Activated CD4-positive, alpha-beta T cell treated with anti-CD3 and anti-CD28 coated beads, Interleukin-2, amount 10 ng/mL, durations not matched to agents 7 days and 5 days (primary cell): ENCODE results near the gene ANO8. TPM values are rescaled to one million over a fixed set of nuclear protein-coding genes. Genes with fewer than 3 reads are reported as not detected.
"Not testable (repeated sequence)": the region's sequence is repeated elsewhere in the genome, so short reads cannot be mapped to it uniquely, and the experiment has no call there.

Experiments
- CTCF ChIA-PET: fragments of 350-600 bp; sonication (Branson Sonifier 250); formaldehyde crosslinking; loops from one replicate; lab custom pipeline; 2021; ENCODE audit warnings: antibody characterized with exemption; lab: Charles Lee
- POLR2A ChIA-PET: fragments of 350-600 bp; sonication (Branson Sonifier 250); formaldehyde crosslinking; loops from one replicate; lab custom pipeline; 2021; ENCODE audit warnings: antibody characterized with exemption; lab: Charles Lee
- DNase-seq: peaks from one replicate; pipeline ENCODE4 v3.0.0-alpha.2; 2020
- H3K27ac Mint-ChIP-seq: one replicate; pipeline ENCODE4 v1.8.0; 2021; ENCODE audit warnings: mild to moderate bottlenecking, moderate library complexity, mixed read lengths
- H3K27me3 Mint-ChIP-seq: one replicate; pipeline ENCODE4 v1.8.0; 2021; ENCODE audit warnings: mixed read lengths
- H3K36me3 Mint-ChIP-seq: one replicate; pipeline ENCODE4 v1.8.0; 2021; ENCODE audit warnings: low read depth, mixed read lengths
- H3K4me1 Mint-ChIP-seq: one replicate; pipeline ENCODE4 v1.8.0; 2021; ENCODE audit warnings: mixed read lengths
- H3K4me3 Mint-ChIP-seq: one replicate; pipeline ENCODE4 v1.8.0; 2021; ENCODE audit warnings: mild to moderate bottlenecking, moderate library complexity, mixed read lengths
- H3K9me3 Mint-ChIP-seq: one replicate; pipeline ENCODE4 v1.8.0; 2021; ENCODE audit warnings: mixed read lengths
- total RNA-seq, 2 experiments: library from RNA; stranded (reverse); gene quantifications; one replicate each; pipeline ENCODE4 v1.2.3, GENCODE V29; 2021

Gene ANO8
- total RNA-seq, 2 experiments from 2014 or later: 16.4 to 17.5 TPM

GRCh38 chr19:17282488-17283125 is 52.0 kb downstream of the ANO8 start:
- Mint-ChIP-seq H3K27me3 (peaks cover 2% of the 10 kb centered on the region), H3K36me3 (peaks cover under 1% of the 10 kb centered on the region), H3K27ac (no peak overlapping the region), H3K4me3 (peak overlapping the region; percentile 72), H3K9me3 (no peaks in the 10 kb centered on the region), H3K4me1 (peaks cover 13% of the 10 kb centered on the region)
- ChIA-PET CTCF (interaction anchor here (0.6 to 3.8 kb wide), 16 partner anchors 9 to 622 kb away, joined by 3 to 23 read pairs (median 5); partner anchors contain the start of genes ABHD8, BABAM1, DDA1 and TMEM38A), POLR2A (no interaction called here)
- peak; percentile 79 for DNase-seq

- no peak for DNase-seq
- H3K27ac Mint-ChIP-seq: no peak within 1 kb of the TSS
- H3K9me3 Mint-ChIP-seq: no peaks in the 10 kb centered on the region
- H3K27me3 Mint-ChIP-seq: peaks cover 2% of the 10 kb centered on the region
- ChIA-PET CTCF (interaction anchor here (0.6 to 3.8 kb wide), 17 partner anchors 10 to 621 kb away, joined by 3 to 23 read pairs (median 4); partner anchors contain the start of genes ABHD8, BABAM1, DDA1 and MRPL34), POLR2A (no interaction called here)
- H3K36me3 Mint-ChIP-seq: peaks cover 7% of the 10 kb centered on the region
- peaks cover 13% of the 10 kb centered on the region for H3K4me1 Mint-ChIP-seq
- peak within 1 kb of the TSS; percentile 72 for H3K4me3 Mint-ChIP-seq
Observed at GRCh38 chr19:17281391-17282304, 53.0 kb downstream of the ANO8 start, which contains the start of gene ANKLE1. Gene ANKLE1, plus strand, starts transcription at chr19:17281901. Its CDS starts 20 bp downstream, at chr19:17281921.

GRCh38 chr19:17279436-17279835 is 55.2 kb downstream of the ANO8 start:
- H3K36me3 Mint-ChIP-seq: peaks cover 17% of the 10 kb centered on the region
- no peak overlapping the region for H3K4me3 Mint-ChIP-seq
- CTCF ChIA-PET: interaction anchor here (0.6 to 3.2 kb wide), 2 partner anchors 12 to 570 kb away, joined by 3 to 23 read pairs; no protein-coding TSS in a partner anchor
- H3K9me3 Mint-ChIP-seq: no peaks in the 10 kb centered on the region
- no peak for DNase-seq
- H3K4me1 Mint-ChIP-seq: peaks cover 13% of the 10 kb centered on the region
- peaks cover 2% of the 10 kb centered on the region for H3K27me3 Mint-ChIP-seq
- H3K27ac Mint-ChIP-seq: no peak overlapping the region
- POLR2A ChIA-PET: interaction anchor here (0.7 kb wide), 1 partner anchor 12 kb away, joined by 3 read pairs; the partner anchor contains the start of gene BABAM1

GRCh38 chr19:17275441-17276175 is 59.0 kb downstream of the ANO8 start:
- Mint-ChIP-seq H3K4me3 (no peak overlapping the region), H3K27ac (no peak overlapping the region), H3K27me3 (no peaks in the 10 kb centered on the region), H3K4me1 (no peaks in the 10 kb centered on the region), H3K9me3 (no peaks in the 10 kb centered on the region), H3K36me3 (peaks cover 28% of the 10 kb centered on the region)
- ChIA-PET POLR2A (no interaction called here), CTCF (interaction anchor here (1.2 to 1.9 kb wide), 2 partner anchors 8 to 17 kb away, joined by 4 to 8 read pairs; partner anchors contain the start of gene BABAM1)
- no peak for DNase-seq

GRCh38 chr19:17274892-17275291 is 59.8 kb downstream of the ANO8 start:
- POLR2A ChIA-PET, CTCF ChIA-PET, DNase-seq, H3K27me3 Mint-ChIP-seq, H3K4me1 Mint-ChIP-seq, H3K4me3 Mint-ChIP-seq, H3K9me3 Mint-ChIP-seq, H3K27ac Mint-ChIP-seq: not testable (repeated sequence)
- H3K36me3 Mint-ChIP-seq: peaks cover 32% of the 10 kb centered on the region

Other genes with a start within 250 kb of the ANO8 start
- gene USE1, start 119.5 kb downstream of the ANO8 start, total RNA-seq: 10 to 100 TPM; 23.3 to 24.7 TPM
- 10 to 100 TPM; 19.6 to 23.1 TPM for gene OCEL1, start 108.6 kb downstream of the ANO8 start, total RNA-seq
- 1 to 10 TPM; 3.6 to 3.8 TPM for gene NR2F6, start 88.9 kb downstream of the ANO8 start, total RNA-seq
- gene USHBP1, start 70.1 kb downstream of the ANO8 start, total RNA-seq: under 1 TPM in 1 of 2 experiments, not detected in 1; 0.27 TPM
- gene BABAM1, start 67.4 kb downstream of the ANO8 start, total RNA-seq: 100 to 1,000 TPM; 111 to 113 TPM
- 1 to 10 TPM; 1.7 to 1.9 TPM for gene ANKLE1, start 53.0 kb downstream of the ANO8 start, total RNA-seq
- gene ABHD8, start 31.4 kb downstream of the ANO8 start, total RNA-seq: 10 to 100 TPM in 1 of 2 experiments, 1 to 10 TPM in 1; 9.3 to 10.1 TPM
- gene MRPL34, start 29.0 kb downstream of the ANO8 start, total RNA-seq: 10 to 100 TPM; 79.5 to 80.8 TPM
- 10 to 100 TPM; 39.5 to 45.3 TPM for gene DDA1, start 25.3 kb downstream of the ANO8 start, total RNA-seq
- gene GTPBP3, start 2.7 kb upstream of the ANO8 start, total RNA-seq: 10 to 100 TPM; 30.9 to 41.3 TPM
- not detected for gene PLVAP, start 42.5 kb upstream of the ANO8 start, total RNA-seq
- 1 to 10 TPM; 3.7 to 4.2 TPM for gene CCDC194, start 59.3 kb upstream of the ANO8 start, total RNA-seq
- gene BST2, start 70.8 kb upstream of the ANO8 start, total RNA-seq: 100 to 1,000 TPM; 192 to 198 TPM
- gene MVB12A, start 85.2 kb upstream of the ANO8 start, total RNA-seq: 10 to 100 TPM; 33.5 to 44.5 TPM
- gene TMEM221, start 113.8 kb upstream of the ANO8 start, total RNA-seq: not detected
- gene NXNL1, start 126.1 kb upstream of the ANO8 start, total RNA-seq: not detected
- gene SLC27A1, start 135.7 kb upstream of the ANO8 start, total RNA-seq: 1 to 10 TPM; 2.1 to 2.8 TPM
- gene PGLS, start 176.8 kb upstream of the ANO8 start, total RNA-seq: 10 to 100 TPM; 81.8 to 93.0 TPM
- 10 to 100 TPM; 55.4 to 62.0 TPM for gene COLGALT1, start 220.8 kb upstream of the ANO8 start, total RNA-seq